HK-2 (cell line): ENCODE results near the gene ATP9B.
"Not testable (repeated sequence)": the region's sequence is repeated elsewhere in the genome, so short reads cannot be mapped to it uniquely, and the experiment has no call there.

Experiments
- DNase-seq: peaks from one replicate; pipeline ENCODE4 v3.0.0-alpha.2; 2018; ENCODE audit not compliant: unreplicated experiment

The ATP9B gene

GRCh38 chr18:79285191-79285590 is 216.0 kb downstream of the ATP9B start:
- not testable (repeated sequence) for DNase-seq

GRCh38 chr18:79290409-79290808 is 221.2 kb downstream of the ATP9B start:
- DNase-seq = not testable (repeated sequence)

- no peak for DNase-seq
Measured at GRCh38 chr18:79290876-79291275, 221.7 kb downstream of the ATP9B start.

GRCh38 chr18:79294235-79294634 is 225.0 kb downstream of the ATP9B start:
- no peak for DNase-seq

- no peak for DNase-seq
Measured at GRCh38 chr18:79299272-79299671, 230.1 kb downstream of the ATP9B start.

- DNase-seq = no peak
Measured at GRCh38 chr18:79299711-79300110, 230.5 kb downstream of the ATP9B start.

GRCh38 chr18:79300413-79300812 is 231.2 kb downstream of the ATP9B start:
- DNase-seq = no peak

GRCh38 chr18:79302120-79302519 is 232.9 kb downstream of the ATP9B start:
- DNase-seq = no peak

- DNase-seq = no peak
Measured at GRCh38 chr18:79305911-79306310, 236.7 kb downstream of the ATP9B start.

GRCh38 chr18:79309614-79310358 is 240.6 kb downstream of the ATP9B start:
- no peak for DNase-seq

GRCh38 chr18:79314838-79315388 is 245.7 kb downstream of the ATP9B start:
- DNase-seq = no peak

- no peak for DNase-seq
Measured at GRCh38 chr18:79315596-79315995, 246.4 kb downstream of the ATP9B start.

GRCh38 chr18:79317703-79318102 is 248.5 kb downstream of the ATP9B start:
- DNase-seq = no peak

GRCh38 chr18:79318142-79318673 is 249.0 kb downstream of the ATP9B start:
- no peak for DNase-seq

- DNase-seq = no peak
Measured at GRCh38 chr18:79320216-79320850, 251.1 kb downstream of the ATP9B start.

GRCh38 chr18:79321625-79322405 is 252.6 kb downstream of the ATP9B start:
- no peak for DNase-seq

GRCh38 chr18:79322441-79322840 is 253.2 kb downstream of the ATP9B start:
- no peak for DNase-seq

GRCh38 chr18:79323471-79323870 is 254.3 kb downstream of the ATP9B start:
- no peak for DNase-seq

GRCh38 chr18:79326413-79327198 is 257.4 kb downstream of the ATP9B start:
- no peak for DNase-seq

- DNase-seq = no peak
Measured at GRCh38 chr18:79327199-79327721, 258.1 kb downstream of the ATP9B start.

- not testable (repeated sequence) for DNase-seq
Measured at GRCh38 chr18:79327915-79328314, 258.7 kb downstream of the ATP9B start.
